K562 (cell line): Measurements from ENCODE around the gene PRKCG. TPM values are rescaled to one million over a fixed set of nuclear protein-coding genes. Genes with fewer than 3 reads are reported as not detected.
"Not testable (repeated sequence)": the region's sequence is repeated elsewhere in the genome, so short reads cannot be mapped to it uniquely, and the experiment has no call there.

Source experiments
- ATAC-seq: fragments of 200-7000 bp; cut with Tn5 transposase; 3 replicates; pipeline ENCODE4 v1.9.1; 2020; ENCODE audit warnings: moderate library complexity
- BruUV-seq: library from RNA; stranded (reverse); fragments of 400-500 nt; replicated peaks from 2 replicates; lab custom pipeline; 2021; lab: Mats Ljungman, UMichigan
- CTCF ChIA-PET: fragments of 300-600 bp; formaldehyde crosslinking; extraction: SDS; loops from one replicate; lab custom pipeline; 2021; ENCODE audit warnings: low intra/inter-chr PET ratio; lab: Yijun Ruan, JAX
- POLR2A ChIA-PET: fragments of 300-600, 350-650 bp; sonication (Branson Sonifier 250); formaldehyde crosslinking; extraction: SDS; loops from one replicate; lab custom pipeline; 2021; ENCODE audit warnings: antibody characterized with exemption, inconsistent platforms; lab: Yijun Ruan, JAX
- DNase-seq, 4 experiments: peaks; one replicate each; pipeline versions ENCODE4 v3.0.0 to v3.0.0-alpha.2; 2011 to 2018; ENCODE audit warnings: low spot score in 3 of 4, mixed read lengths in 3 of 4; ENCODE audit errors: extremely low read depth in 1 of 4
- FAIRE-seq: peaks from 2 replicates; lab custom pipeline; 2011; peaks lifted over from hg19 to GRCh38; lab: Jason Lieb, UNC
- H2AFZ ChIP-seq: 2 replicates; pipeline ENCODE4 v1.6.0; 2011; ENCODE audit warnings: low read depth, low read length, control low read depth, inconsistent platforms
- H3K27ac ChIP-seq: fragments of 200-600 bp; 3 replicates; pipeline ENCODE4 v1.8.0; 2011; ENCODE audit warnings: low read depth, mild to moderate bottlenecking, control low read depth, inconsistent platforms, low read length, moderate library complexity, mixed read lengths; ENCODE audit errors: extremely low read depth
- H3K27me3 ChIP-seq, 2 experiments: fragments of 300-600 bp in 1 of 2; 2 replicates in 1 of 2; 3 replicates in 1 of 2; pipeline versions ENCODE4 v1.6.0 to v1.8.0; 2011; ENCODE audit warnings: inconsistent platforms in 2 of 2, low read length in 2 of 2, mild to moderate bottlenecking in 1 of 2, mixed read lengths in 1 of 2, moderate library complexity in 1 of 2; ENCODE audit not compliant: control insufficient read depth in 2 of 2, insufficient read depth in 2 of 2
- H3K36me3 ChIP-seq: fragments of 300-600 bp; 3 replicates; pipeline ENCODE4 v1.8.0; 2011; ENCODE audit warnings: mild to moderate bottlenecking, low read length, inconsistent platforms; ENCODE audit not compliant: control insufficient read depth, insufficient read depth
- H3K4me1 ChIP-seq, 2 experiments: fragments of 200-600 bp in 1 of 2; replicated peaks in 1 of 2; 2 replicates in 1 of 2; 3 replicates in 1 of 2; pipeline versions ENCODE4 v1.5.1 to v1.8.0; 2011; ENCODE audit warnings: inconsistent platforms in 2 of 2, low read length in 2 of 2, mild to moderate bottlenecking in 1 of 2, mixed read lengths in 1 of 2, moderate library complexity in 1 of 2; ENCODE audit not compliant: control insufficient read depth in 2 of 2, insufficient read depth in 2 of 2
- H3K4me2 ChIP-seq: 2 replicates; pipeline ENCODE4 v1.6.1; 2011; ENCODE audit warnings: low read length, control low read depth, inconsistent platforms, mixed read lengths; ENCODE audit not compliant: insufficient read depth
- H3K4me3 ChIP-seq: fragments of 200-600 bp; sonication (generic), shearing (Covaris generic); 2 replicates; pipeline ENCODE4 v1.5.1; 2016; ENCODE audit warnings: control low read depth, inconsistent platforms
- H3K79me2 ChIP-seq: fragments of 200-600 bp; 3 replicates; pipeline ENCODE4 v1.8.0; 2011; ENCODE audit warnings: low read length, inconsistent platforms; ENCODE audit not compliant: control insufficient read depth, insufficient read depth
- H3K9ac ChIP-seq, 2 experiments: 2 replicates each; pipeline versions ENCODE4 v1.6.0 to v1.6.1; 2011; ENCODE audit warnings: low read depth in 2 of 2, low read length in 2 of 2, control low read depth in 1 of 2, inconsistent platforms in 1 of 2, mild to moderate bottlenecking in 1 of 2, mixed read lengths in 1 of 2; ENCODE audit not compliant: insufficient read depth in 1 of 2
- H3K9me1 ChIP-seq: one replicate; pipeline ENCODE4 v1.6.0; 2011; ENCODE audit warnings: inconsistent platforms, mild to moderate bottlenecking, low read length, moderate library complexity; ENCODE audit not compliant: control insufficient read depth, insufficient read depth
- H3K9me3 ChIP-seq: replicated peaks from 2 replicates; pipeline ENCODE4 v1.5.1; 2011; ENCODE audit warnings: low read depth, low read length, inconsistent platforms; ENCODE audit not compliant: control insufficient read depth, insufficient read depth
- H4K20me1 ChIP-seq: replicated peaks from 2 replicates; pipeline ENCODE4 v1.6.1; 2011; ENCODE audit warnings: low read length, inconsistent platforms, mixed read lengths; ENCODE audit not compliant: control insufficient read depth, insufficient read depth
- WGBS: fragments of 100-300 bp; shearing (Covaris generic); methylation state at CpG from one replicate; pipeline ENCODE4 v1.1.6; 2016; ENCODE audit warnings: low coverage, mixed read lengths; ENCODE audit not compliant: insufficient coverage; ENCODE audit errors: missing lambda C conversion rate; 5-methylcytosine and 5-hydroxymethylcytosine counted together
- in situ Hi-C: fragments of 300-500 bp; cut with MboI; formaldehyde crosslinking; loops from 4 replicates; pipeline ENCODE4 v1.15.0; 2018; ENCODE audit warnings: inconsistent platforms, mixed read lengths
- intact Hi-C: fragments of 100-400 bp; cut with micrococcal nuclease; formaldehyde crosslinking; loops from 2 replicates; pipeline ENCODE4 v1.14.2; 2022
- polyA plus RNA-seq, 8 experiments: library from polyadenylated mRNA; depleted of rRNA in 4 of 8; stranded (reverse) in 5 of 8; unstranded in 3 of 8; fragments of >200 nt; fragmentation: Nextera tagmentation in 2 of 8; fragmentation: Illumina TruSeq in 1 of 8; extraction: Ambion mirVana in 2 of 8; extraction: Trizol in 1 of 8; gene quantifications; 2 replicates each; pipeline versions ENCODE4 v1.2.1 to v1.2.3, GENCODE V29; 2011 to 2014; ENCODE audit warnings: inconsistent platforms in 1 of 8, missing spikeins in 1 of 8
- total RNA-seq, 7 experiments: library from RNA; depleted of rRNA in 6 of 7; stranded (reverse); fragments of >200 nt in 6 of 7; fragmentation: Illumina TruSeq in 2 of 7; extraction: Trizol in 2 of 7; gene quantifications; 2 replicates each; pipeline versions ENCODE4 v1.2.1 to v1.2.3, GENCODE V29; 2011 to 2021; ENCODE audit warnings: low replicate concordance in 1 of 7

Gene PRKCG
- total and polyA plus RNA-seq, 9 of the 15 experiments (the other 6 are each of a cell fraction or from before 2014, with no cell fraction given): not detected

DNA sequence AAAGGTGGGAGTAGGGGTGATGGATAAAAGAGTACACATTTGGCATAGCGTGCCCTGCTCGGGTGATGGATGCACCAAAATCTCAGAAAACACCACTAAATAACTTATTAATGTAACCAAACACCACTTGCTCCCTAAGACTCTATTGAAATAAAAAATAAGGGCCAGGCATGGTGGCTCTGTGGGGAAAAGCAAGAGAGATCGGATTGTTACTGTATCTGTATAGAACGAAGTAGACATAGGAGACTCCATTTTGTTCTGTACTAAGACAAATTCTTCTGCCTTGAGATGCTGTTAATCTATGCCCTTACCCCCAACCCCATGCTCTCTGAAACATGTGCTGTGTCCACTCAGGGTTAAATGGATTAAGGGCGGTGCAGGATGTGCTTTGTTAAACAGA is 43.6 kb upstream of the PRKCG start:
- H3K27me3 ChIP-seq, H4K20me1 ChIP-seq, H3K9me1 ChIP-seq, H3K27ac ChIP-seq, H3K36me3 ChIP-seq, H3K4me1 ChIP-seq, BruUV-seq, CTCF ChIA-PET, H2AFZ ChIP-seq, H3K79me2 ChIP-seq, DNase-seq, H3K4me2 ChIP-seq, ATAC-seq, H3K4me3 ChIP-seq, FAIRE-seq, H3K9ac ChIP-seq, H3K9me3 ChIP-seq, POLR2A ChIA-PET, intact Hi-C loops, in situ Hi-C loops: not testable (repeated sequence)
- WGBS: 3% methylated on average over 4 of the region's 5 CpGs

DNA sequence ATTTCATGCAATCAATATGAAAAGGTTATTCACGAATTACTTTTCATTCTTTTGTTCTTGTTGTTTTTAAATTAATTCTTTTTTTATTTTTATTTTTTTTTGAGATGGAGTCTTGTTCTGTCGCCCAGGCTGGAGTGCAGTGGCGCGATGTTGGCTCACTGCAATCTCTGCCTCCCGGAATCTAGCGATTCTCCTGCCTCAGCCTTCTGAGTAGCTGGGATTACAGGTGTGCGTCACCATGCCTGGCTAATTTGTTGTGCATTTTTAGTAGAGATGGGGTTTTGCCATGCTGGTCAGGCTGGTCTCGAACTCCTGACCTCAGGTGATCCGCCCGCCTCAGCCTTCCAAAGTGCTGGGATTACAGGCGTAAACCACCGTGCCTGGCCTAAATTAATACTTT is 41.8 kb upstream of the PRKCG start:
- H3K79me2 ChIP-seq, ATAC-seq, H3K27me3 ChIP-seq, BruUV-seq, H3K27ac ChIP-seq, H3K9me1 ChIP-seq, FAIRE-seq, H3K4me1 ChIP-seq, H3K4me3 ChIP-seq, POLR2A ChIA-PET, H4K20me1 ChIP-seq, DNase-seq, H3K9ac ChIP-seq, H3K9me3 ChIP-seq, H2AFZ ChIP-seq, H3K36me3 ChIP-seq, H3K4me2 ChIP-seq: not testable (repeated sequence)
- in situ Hi-C loops: loop anchor here (5.0 kb wide), 1 partner anchor 182 kb away; no protein-coding TSS in a partner anchor
- CTCF ChIA-PET: interaction anchor here (0.6 kb wide), 1 partner anchor 49 kb away, joined by 3 read pairs; no protein-coding TSS in a partner anchor
- WGBS: 6% methylated on average over 12 of the region's 12 CpGs
- intact Hi-C loops: loop anchor here (10.0 kb wide), 1 partner anchor 45 kb away; no protein-coding TSS in a partner anchor
